GM23248 (cell line): ENCODE results near the gene CELF1. TPM values are rescaled to one million over a fixed set of nuclear protein-coding genes. Genes with fewer than 3 reads are reported as not detected.

Experiments
- DNase-seq: peaks from one replicate; pipeline ENCODE4 v3.0.0-alpha.2; 2015
- H2AFZ ChIP-seq: fragments of 200-600 bp; sonication (generic); 2 replicates; pipeline ENCODE4 v1.6.1; 2016; ENCODE audit warnings: antibody characterized with exemption
- H3F3A ChIP-seq: fragments of 200-600 bp; sonication (generic); 2 replicates; pipeline ENCODE4 v1.6.1; 2016; ENCODE audit warnings: mild to moderate bottlenecking, antibody characterized with exemption, mixed run types; ENCODE audit not compliant: insufficient read depth
- H3K27ac ChIP-seq: fragments of 200-600 bp; sonication (generic); 2 replicates; pipeline ENCODE4 v1.5.1; 2016; ENCODE audit warnings: mild to moderate bottlenecking
- H3K27me3 ChIP-seq: fragments of 200-600 bp; sonication (generic); replicated peaks from 2 replicates; pipeline ENCODE4 v1.6.1; 2016; ENCODE audit warnings: mild to moderate bottlenecking; ENCODE audit not compliant: insufficient read depth
- H3K36me3 ChIP-seq: fragments of 200-600 bp; sonication (generic); 2 replicates; pipeline ENCODE4 v1.6.1; 2016; ENCODE audit warnings: low read depth, mild to moderate bottlenecking
- H3K4me1 ChIP-seq: fragments of 200-600 bp; sonication (generic); 2 replicates; pipeline ENCODE4 v1.6.1; 2016; ENCODE audit warnings: mild to moderate bottlenecking; ENCODE audit not compliant: insufficient read depth
- H3K4me2 ChIP-seq: fragments of 200-600 bp; sonication (generic); one replicate; pipeline ENCODE4 v1.6.1; 2016; ENCODE audit warnings: mild to moderate bottlenecking; ENCODE audit not compliant: unreplicated experiment
- H3K4me3 ChIP-seq: fragments of 200-600 bp; sonication (generic); 2 replicates; pipeline ENCODE4 v1.5.1; 2016; ENCODE audit warnings: mild to moderate bottlenecking
- H3K79me2 ChIP-seq: fragments of 200-600 bp; sonication (generic); 2 replicates; pipeline ENCODE4 v1.6.1; 2016; ENCODE audit warnings: mild to moderate bottlenecking; ENCODE audit not compliant: insufficient read depth
- H3K9ac ChIP-seq: fragments of 200-600 bp; sonication (generic); 2 replicates; pipeline ENCODE4 v1.6.1; 2016; ENCODE audit warnings: mild to moderate bottlenecking
- H3K9me2 ChIP-seq: fragments of 200-600 bp; sonication (generic); 2 replicates; pipeline ENCODE4 v1.6.1; 2016; ENCODE audit warnings: mixed run types, mild to moderate bottlenecking, moderate library complexity; ENCODE audit not compliant: insufficient read depth
- H3K9me3 ChIP-seq: fragments of 200-600 bp; sonication (generic); one replicate; pipeline ENCODE4 v1.6.1; 2017; ENCODE audit warnings: low read depth
- H4K20me1 ChIP-seq: fragments of 200-600 bp; sonication (generic); 2 replicates; pipeline ENCODE4 v1.6.0; 2016; ENCODE audit not compliant: insufficient read depth
- EZH2 ChIP-seq: fragments of 200-600 bp; sonication (generic); IDR thresholded peaks from 2 replicates; pipeline ENCODE4 v1.6.1; 2018; ENCODE audit warnings: antibody characterized with exemption, mild to moderate bottlenecking; ENCODE audit not compliant: insufficient read depth, poor library complexity, severe bottlenecking
- EZH2phosphoT487 ChIP-seq: fragments of 200-600 bp; sonication (generic); IDR thresholded peaks from 2 replicates; pipeline ENCODE4 v1.6.1; 2018; ENCODE audit warnings: antibody characterized with exemption, moderate library complexity, mild to moderate bottlenecking, low read depth; ENCODE audit not compliant: insufficient read depth
- WGBS, 2 experiments: methylation state at CpG; one replicate each; pipeline ENCODE4 v1.1.6; 2015 to 2017; ENCODE audit warnings: low lambda C conversion rate in 2 of 2, low coverage in 1 of 2; ENCODE audit errors: missing lambda C conversion rate in 2 of 2; 5-methylcytosine and 5-hydroxymethylcytosine counted together
- in situ Hi-C: fragments of 300-500 bp; cut with MboI; formaldehyde crosslinking; loops from 2 replicates; pipeline ENCODE4 v1.15.0; 2020
- polyA plus RNA-seq: library from polyadenylated mRNA; unstranded; fragments of >200 nt; fragmentation: Nextera tagmentation; extraction: Ambion mirVana; gene quantifications from 2 replicates; pipeline ENCODE4 v1.2.1, GENCODE V29; 2016
- total RNA-seq: library from RNA; depleted of rRNA; stranded (reverse); fragments of >200 nt; shearing (Covaris generic); gene quantifications from 2 replicates; pipeline ENCODE4 v1.2.3, GENCODE V29; 2014

Gene CELF1
- total and polyA plus RNA-seq, 2 experiments from 2014 or later, result 51.7 to 70.9 TPM

- H4K20me1 ChIP-seq, result no peaks in the 10 kb centered on the region
- no peaks in the 10 kb centered on the region for H3K27me3 ChIP-seq
- in situ Hi-C loops, result no loop called here
Measured at GRCh38 chr11:47466701-47467250, 86.2 kb downstream of the CELF1 start.

GRCh38 chr11:47466201-47466600, 86.7 kb downstream of the CELF1 start:
- H2AFZ ChIP-seq, result no peak overlapping the region
- peaks cover 37% of the 10 kb centered on the region; the same call in 1 of the 2 replicates for H3F3A ChIP-seq
- in situ Hi-C loops, result no loop called here
- peaks cover 62% of the 10 kb centered on the region for H3K79me2 ChIP-seq
- no peaks in the 10 kb centered on the region for H4K20me1 ChIP-seq
- TF ChIP-seq EZH2phosphoT487 (no peak), EZH2 (no peak)
- H3K9ac ChIP-seq, result peak overlapping the region; percentile 46; the same call in 1 of the 2 replicates
- H3K9me2 ChIP-seq, result no peaks in the 10 kb centered on the region
- peak overlapping the region; percentile 6; the same call in 1 of the 2 replicates for H3K4me3 ChIP-seq
- no peaks in the 10 kb centered on the region for H3K27me3 ChIP-seq
- peak overlapping the region; percentile 67 for H3K27ac ChIP-seq
- DNase-seq, result peak; percentile 82
- H3K36me3 ChIP-seq, result peaks cover 22% of the 10 kb centered on the region
- H3K9me3 ChIP-seq, result no peaks in the 10 kb centered on the region
- peak overlapping the region; percentile 10 for H3K4me2 ChIP-seq
- WGBS, 2 experiments, result 6 to 17% methylated on average over 5 of the region's 5 CpGs
- H3K4me1 ChIP-seq, result peaks cover 28% of the 10 kb centered on the region

More at GRCh38 chr11:47466701-47467250, 86.2 kb downstream of the CELF1 start:
- H3F3A ChIP-seq, result peaks cover 37% of the 10 kb centered on the region; the same call in 1 of the 2 replicates
- H3K4me1 ChIP-seq, result peaks cover 26% of the 10 kb centered on the region
- 52 to 58% methylated on average over 4 of the region's 4 CpGs for WGBS, 2 experiments
- H3K27ac ChIP-seq, result peak overlapping the region; percentile 67
- peak; percentile 46 for DNase-seq
- H3K36me3 ChIP-seq, result peaks cover 28% of the 10 kb centered on the region
- H3K4me2 ChIP-seq, result peak overlapping the region; percentile 10
- H3K9me2 ChIP-seq, result no peaks in the 10 kb centered on the region
- H3K79me2 ChIP-seq, result peaks cover 62% of the 10 kb centered on the region
- peak overlapping the region; percentile 6; the same call in 1 of the 2 replicates for H3K4me3 ChIP-seq
- no peaks in the 10 kb centered on the region for H3K9me3 ChIP-seq
- no peak overlapping the region for H2AFZ ChIP-seq
- peak overlapping the region; percentile 46; the same call in 1 of the 2 replicates for H3K9ac ChIP-seq
- TF ChIP-seq EZH2phosphoT487 (no peak), EZH2 (no peak)

- in situ Hi-C loops, result no loop called here
- H3K27me3 ChIP-seq, result no peaks in the 10 kb centered on the region
- H3K9me3 ChIP-seq, result no peaks in the 10 kb centered on the region
- H3K4me3 ChIP-seq, result no peak overlapping the region
- DNase-seq, result peak; percentile 49
- peaks cover 33% of the 10 kb centered on the region; the same call in 1 of the 2 replicates for H3F3A ChIP-seq
- H3K36me3 ChIP-seq, result peaks cover 18% of the 10 kb centered on the region
- H3K9me2 ChIP-seq, result no peaks in the 10 kb centered on the region
- H3K4me2 ChIP-seq, result no peak overlapping the region
- no peak overlapping the region for H2AFZ ChIP-seq
- no peak overlapping the region for H3K27ac ChIP-seq
- TF ChIP-seq EZH2phosphoT487 (no peak), EZH2 (no peak)
- H4K20me1 ChIP-seq, result no peaks in the 10 kb centered on the region
- WGBS, 2 experiments, result 90 to 95% methylated on average over 5 of the region's 5 CpGs
- no peak overlapping the region for H3K9ac ChIP-seq
- peaks cover 62% of the 10 kb centered on the region for H3K79me2 ChIP-seq
- peaks cover 37% of the 10 kb centered on the region for H3K4me1 ChIP-seq
Measured at GRCh38 chr11:47464483-47464882, 88.4 kb downstream of the CELF1 start.

GRCh38 chr11:47461876-47462275, 91.1 kb downstream of the CELF1 start:
- Histone ChIP-seq H3K27me3 (no peaks in the 10 kb centered on the region), H3K27ac (no peak overlapping the region), H3K4me1 (peaks cover 27% of the 10 kb centered on the region), H3K9ac (no peak overlapping the region), H3K9me3 (no peaks in the 10 kb centered on the region), H3K4me2 (no peak overlapping the region), H3K9me2 (no peaks in the 10 kb centered on the region), H2AFZ (no peak overlapping the region), H4K20me1 (no peaks in the 10 kb centered on the region), H3K79me2 (peaks cover 43% of the 10 kb centered on the region), H3K4me3 (no peak overlapping the region), H3K36me3 (0 out of 2 replicates have a peak, but pooled peaks cover 6% of the 10 kb centered on the region), H3F3A (peaks cover 19% of the 10 kb centered on the region; the same call in 1 of the 2 replicates)
- WGBS, 2 experiments, result 80 to 86% methylated on average over 7 of the region's 7 CpGs
- DNase-seq, result no peak
- no peak for TF ChIP-seq EZH2phosphoT487
- TF ChIP-seq EZH2, result no peak
- in situ Hi-C loops, result no loop called here
